Activated gamma-delta T cell (primary cell): ENCODE measurements around the gene ZNF280D.

Source experiments
- DNase-seq: peaks from one replicate; lab custom pipeline; 2025; lab: John Stamatoyannopoulos, UW

Gene ZNF280D

DNA sequence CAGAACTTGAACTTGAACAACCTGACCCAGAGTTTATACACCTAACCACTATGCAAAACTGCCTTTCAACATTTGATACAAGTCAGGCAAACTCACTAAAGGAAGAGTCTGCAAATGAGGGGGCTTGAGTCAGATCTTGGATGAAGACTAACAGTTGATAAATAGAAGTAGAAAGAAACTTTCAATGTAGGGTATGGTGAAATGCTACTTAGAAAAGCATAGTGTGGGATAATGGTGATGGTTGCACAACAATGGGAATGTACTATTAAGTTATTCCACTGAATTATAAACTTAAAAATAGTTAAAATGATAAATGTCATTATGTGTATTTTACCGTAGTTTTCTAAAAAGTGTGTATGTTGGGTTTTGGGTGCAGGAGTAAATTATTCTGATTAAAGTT lies 19.7 kb upstream of the ZNF280D start:
- DNase-seq, result no peak

GRCh38 chr15:56749982-56750381 lies 16.7 kb upstream of the ZNF280D start:
- DNase-seq, result no peak

GRCh38 chr15:56744701-56745683 lies 11.7 kb upstream of the ZNF280D start:
- DNase-seq, result no peak

- DNase-seq, result no peak
Measured at GRCh38 chr15:56741541-56741940, 8.2 kb upstream of the ZNF280D start.

DNA sequence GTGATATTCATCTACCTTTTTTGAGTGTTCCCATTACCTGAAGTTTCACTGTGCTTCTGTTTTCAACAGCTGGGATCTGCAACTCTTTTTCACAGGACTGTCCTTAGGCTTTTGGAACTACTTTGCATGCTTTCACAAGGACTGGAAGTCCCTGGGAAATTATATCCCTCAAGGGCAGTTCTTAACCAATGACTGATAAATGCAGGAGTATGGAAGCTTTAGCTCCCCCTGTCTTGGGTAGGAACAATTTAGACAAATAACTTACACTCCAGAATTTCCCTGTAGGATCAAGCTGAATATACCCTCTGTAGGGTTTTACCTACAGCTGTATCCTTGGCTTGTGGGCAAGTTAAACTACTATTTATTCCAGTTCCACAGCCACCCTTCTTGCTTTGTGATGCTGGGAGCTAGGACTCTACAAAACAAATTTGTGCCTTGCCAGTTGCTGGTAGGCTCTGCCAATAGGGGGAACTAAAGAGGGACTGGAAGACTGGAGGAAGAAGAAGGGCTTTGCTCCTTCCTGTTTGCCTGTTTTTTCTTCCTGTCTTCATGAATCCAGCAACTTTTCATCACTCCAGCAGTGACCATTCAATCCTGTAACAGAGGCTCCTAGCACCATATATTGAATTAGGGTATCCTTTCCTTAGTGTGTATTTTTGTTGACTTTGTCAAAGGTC lies 6.8 kb upstream of the ZNF280D start:
- DNase-seq, result no peak

DNA sequence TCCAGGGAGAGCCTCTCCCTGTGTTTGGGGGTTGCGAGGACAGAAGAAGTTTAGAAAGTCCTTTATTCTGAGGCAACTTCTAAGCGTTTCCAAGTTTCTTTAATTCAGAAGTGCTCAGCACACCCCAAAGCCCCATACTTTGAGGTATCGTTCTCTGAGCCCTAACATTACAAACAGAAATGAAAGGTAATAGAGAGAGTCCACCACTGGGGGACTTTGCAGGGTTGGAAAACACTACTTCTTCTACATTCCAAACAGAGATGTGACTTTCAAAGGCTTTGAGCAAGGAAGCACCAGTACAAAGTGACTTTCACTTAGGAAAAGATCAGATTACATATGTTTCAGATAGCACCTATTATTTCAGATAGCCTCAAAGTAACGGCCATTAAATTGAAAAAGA lies 6.2 kb upstream of the ZNF280D start:
- no peak for DNase-seq

- DNase-seq, result no peak
Measured at GRCh38 chr15:56737791-56738190, 4.5 kb upstream of the ZNF280D start.

- DNase-seq, result no peak
Measured at GRCh38 chr15:56736881-56737707, 3.8 kb upstream of the ZNF280D start.

GRCh38 chr15:56736308-56736707 lies 3.0 kb upstream of the ZNF280D start:
- DNase-seq, result no peak

GRCh38 chr15:56735589-56735988 lies 2.3 kb upstream of the ZNF280D start:
- no peak for DNase-seq

DNA sequence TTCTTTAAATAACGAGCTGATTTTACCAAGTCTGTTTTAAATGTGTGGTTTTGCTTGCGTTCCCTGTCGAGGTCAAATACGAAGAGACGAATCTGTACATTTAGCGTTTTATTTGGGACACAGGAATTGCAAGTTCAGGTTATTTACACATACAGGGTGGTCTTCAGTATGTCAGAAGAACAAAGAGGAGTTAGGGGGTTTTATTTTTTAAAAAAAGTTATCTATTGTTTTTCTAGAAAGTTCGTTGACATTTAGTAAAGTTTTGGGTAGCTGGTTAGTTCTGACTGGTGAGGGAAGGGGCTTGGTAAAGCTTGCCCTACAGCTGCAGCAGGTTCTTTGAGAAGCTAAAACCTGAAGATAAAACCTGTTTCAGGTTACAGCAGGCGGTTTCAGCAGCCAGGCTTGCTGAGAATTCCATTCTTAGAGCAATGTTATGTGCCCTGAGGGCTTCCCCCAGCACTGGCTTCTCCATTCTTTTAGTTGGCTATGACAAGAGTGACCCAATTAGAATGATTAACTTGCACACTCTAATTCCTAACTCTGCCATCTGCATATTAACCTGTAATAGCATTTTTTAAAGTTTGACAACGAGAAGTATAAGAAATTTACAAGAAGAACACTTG lies 815 bp upstream of the ZNF280D start:
- DNase-seq, result no peak

- no peak for DNase-seq
Measured at GRCh38 chr15:56732886-56733135, 498 bp downstream of the ZNF280D start.

GRCh38 chr15:56732135-56732885 lies 999 bp downstream of the ZNF280D start:
- DNase-seq, result no peak

GRCh38 chr15:56731548-56731947 lies 1.8 kb downstream of the ZNF280D start:
- DNase-seq, result no peak

DNA sequence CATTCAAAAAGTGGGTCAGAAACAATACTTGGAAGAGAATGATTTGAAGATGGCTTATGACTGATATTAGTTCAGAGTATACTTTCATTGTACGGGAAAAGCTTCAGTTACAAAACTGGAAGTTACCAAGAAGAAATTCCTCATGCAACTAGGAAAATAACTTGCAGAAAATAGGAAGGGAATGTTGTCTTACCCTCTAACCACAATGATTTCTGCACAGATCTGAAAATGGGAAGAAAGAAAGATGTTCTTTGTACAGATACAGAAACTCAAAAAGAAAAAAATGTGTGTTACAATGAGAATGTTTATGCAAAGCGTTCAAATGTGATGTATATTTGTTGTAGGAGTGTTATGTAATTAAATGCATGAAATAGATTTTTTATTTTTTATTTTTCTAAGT lies 3.7 kb downstream of the ZNF280D start:
- no peak for DNase-seq

- no peak for DNase-seq
Measured at GRCh38 chr15:56725386-56725785, 7.9 kb downstream of the ZNF280D start.

DNA sequence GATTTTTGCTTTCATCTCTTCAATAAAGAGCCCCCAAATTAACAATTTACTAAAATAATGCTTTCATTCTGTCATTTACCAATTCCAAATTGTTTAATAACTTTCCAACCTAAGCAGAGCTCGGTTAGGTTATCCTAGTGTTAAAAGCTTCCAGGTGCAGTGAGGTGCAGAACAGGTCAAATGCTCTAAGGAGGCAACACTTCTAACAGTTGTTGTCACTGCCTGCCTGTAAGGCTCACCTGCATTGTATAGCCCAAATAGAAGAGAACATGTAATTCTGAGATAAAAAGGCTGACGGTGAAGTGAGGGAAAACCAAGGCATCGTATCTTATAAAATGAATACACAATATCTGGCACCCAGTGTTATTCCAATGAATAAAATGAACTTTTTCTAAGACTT lies 9.1 kb downstream of the ZNF280D start:
- no peak for DNase-seq

DNA sequence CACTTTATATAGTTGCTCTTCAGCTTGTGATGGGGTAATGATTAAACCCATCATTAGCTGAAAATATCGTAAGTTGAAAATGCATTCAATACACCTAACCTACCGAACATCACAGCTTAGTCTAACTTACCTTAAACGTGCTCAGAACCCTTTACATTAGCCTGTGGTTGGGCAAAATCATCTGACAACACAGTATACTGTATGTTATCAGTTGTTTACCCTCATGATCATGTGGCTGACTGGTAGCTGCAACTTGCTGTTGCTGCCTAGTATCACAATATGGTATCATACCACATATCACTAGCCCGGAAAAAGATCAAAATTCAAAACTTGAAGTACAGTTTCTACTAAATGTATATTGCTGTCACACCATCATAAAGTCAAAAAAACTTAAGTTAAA lies 9.5 kb downstream of the ZNF280D start:
- no peak for DNase-seq

DNA sequence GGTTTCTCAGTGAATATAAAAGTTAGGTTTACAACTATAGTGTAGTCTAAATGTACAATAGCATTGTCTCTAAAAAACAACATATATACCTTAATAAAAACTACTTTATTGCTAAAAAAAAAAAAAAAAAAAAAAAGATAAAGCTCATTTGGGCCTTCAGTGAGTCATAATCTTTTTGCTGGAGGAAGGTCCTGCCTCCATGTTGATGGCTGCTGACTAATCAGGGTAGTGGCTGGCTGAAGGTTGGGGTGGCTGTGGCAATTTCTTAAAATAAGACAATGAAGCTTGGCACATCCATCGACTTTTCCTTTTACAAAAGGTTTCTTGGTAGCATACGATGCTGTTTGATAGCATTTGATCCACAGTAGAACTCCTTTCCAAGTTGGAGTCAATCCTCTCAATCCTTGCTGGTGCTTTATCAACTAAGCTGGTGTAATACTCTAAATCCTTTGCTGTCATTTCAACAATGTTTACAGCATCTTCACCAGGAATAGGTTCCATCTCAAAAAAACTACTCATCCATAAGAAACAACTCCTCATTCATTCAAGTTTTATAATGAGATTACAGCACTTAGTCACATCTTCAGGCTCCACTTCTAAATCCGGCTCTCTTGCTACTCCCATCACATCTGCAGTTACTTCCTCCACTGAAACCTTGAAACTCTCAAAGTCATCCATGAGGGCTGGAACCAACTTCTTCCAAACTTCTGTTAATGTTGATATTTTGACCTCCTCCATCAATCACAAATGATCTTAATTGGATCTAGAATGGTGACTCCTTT lies 13.3 kb downstream of the ZNF280D start:
- no peak for DNase-seq

- DNase-seq, result no peak
Measured at GRCh38 chr15:56719021-56719612, 14.2 kb downstream of the ZNF280D start.
